ENCODE data around the gene TMEM229A. TPM values are rescaled to one million over a fixed set of nuclear protein-coding genes. Genes with fewer than 3 reads are reported as not detected.

The TMEM229A gene
- total and polyA plus RNA-seq, 2 experiments from 2014 or later: 0.17 TPM; not detected in 1

GRCh38 chr7:123995617-123996326 lies 37.1 kb downstream of the TMEM229A start:
- Histone ChIP-seq H3K4me1 (ENCODE audit: insufficient read depth) (no peaks in the 10 kb centered on the region), H3K36me3 (replicated peaks; ENCODE audit: insufficient read depth, low read depth) (no peaks in the 10 kb centered on the region), H2AFZ (no peak overlapping the region), H3K4me3 (no peak overlapping the region), H3K27ac (no peak overlapping the region), H3K9me2 (replicated peaks; ENCODE audit: insufficient read depth) (no peaks in the 10 kb centered on the region), H4K20me1 (ENCODE audit: insufficient read depth, poor library complexity, severe bottlenecking) (no peaks in the 10 kb centered on the region), H3K4me2 (no peak overlapping the region), H3K79me2 (no peaks in the 10 kb centered on the region), H3K27me3 (no peaks in the 10 kb centered on the region), H3K9me3 (ENCODE audit: low read depth) (no peaks in the 10 kb centered on the region)
- TF ChIP-seq EZH2 (IDR thresholded peaks at IDR 0.05; ENCODE audit: borderline replicate concordance): no peak
- no peak for TF ChIP-seq CTCF (IDR thresholded peaks at IDR 0.05; ENCODE audit: poor library complexity)
- no peak for TF ChIP-seq EZH2phosphoT487 (IDR thresholded peaks at IDR 0.05; ENCODE audit: low read depth, severe bottlenecking, unreplicated experiment)
- DNase-seq (ENCODE audit: low spot score): no peak
- WGBS (ENCODE audit: low lambda C conversion rate, missing lambda C conversion rate): 91% methylated on average over 10 of the region's 10 CpGs

GRCh38 chr7:123994449-123994848 lies 38.4 kb downstream of the TMEM229A start:
- no peak for DNase-seq (ENCODE audit: low spot score)
- Histone ChIP-seq H3K79me2 (no peaks in the 10 kb centered on the region), H3K36me3 (replicated peaks; ENCODE audit: insufficient read depth, low read depth) (no peaks in the 10 kb centered on the region), H3K27me3 (no peaks in the 10 kb centered on the region), H3K4me1 (ENCODE audit: insufficient read depth) (no peaks in the 10 kb centered on the region), H4K20me1 (ENCODE audit: insufficient read depth, poor library complexity, severe bottlenecking) (no peaks in the 10 kb centered on the region), H2AFZ (no peak overlapping the region), H3K27ac (no peak overlapping the region), H3K4me3 (no peak overlapping the region), H3K9me2 (replicated peaks; ENCODE audit: insufficient read depth) (no peaks in the 10 kb centered on the region), H3K9me3 (ENCODE audit: low read depth) (no peaks in the 10 kb centered on the region), H3K4me2 (no peak overlapping the region)
- TF ChIP-seq EZH2 (IDR thresholded peaks at IDR 0.05; ENCODE audit: borderline replicate concordance) (no peak), CTCF (IDR thresholded peaks at IDR 0.05; ENCODE audit: poor library complexity) (no peak), EZH2phosphoT487 (IDR thresholded peaks at IDR 0.05; ENCODE audit: low read depth, severe bottlenecking, unreplicated experiment) (no peak)

GRCh38 chr7:123993996-123994395 lies 38.9 kb downstream of the TMEM229A start:
- 98% methylated on average over 2 of the region's 2 CpGs for WGBS (ENCODE audit: low lambda C conversion rate, missing lambda C conversion rate)

More at GRCh38 chr7:123993996-123994395, 38.9 kb downstream of the TMEM229A start:
- DNase-seq (ENCODE audit: low spot score): no peak
- TF ChIP-seq EZH2phosphoT487 (IDR thresholded peaks at IDR 0.05; ENCODE audit: low read depth, severe bottlenecking, unreplicated experiment) (no peak), CTCF (IDR thresholded peaks at IDR 0.05; ENCODE audit: poor library complexity) (no peak), EZH2 (IDR thresholded peaks at IDR 0.05; ENCODE audit: borderline replicate concordance) (no peak)
- Histone ChIP-seq H4K20me1 (ENCODE audit: insufficient read depth, poor library complexity, severe bottlenecking) (no peaks in the 10 kb centered on the region), H2AFZ (no peak overlapping the region), H3K4me1 (ENCODE audit: insufficient read depth) (no peaks in the 10 kb centered on the region), H3K9me3 (ENCODE audit: low read depth) (no peaks in the 10 kb centered on the region), H3K4me3 (no peak overlapping the region), H3K9me2 (replicated peaks; ENCODE audit: insufficient read depth) (no peaks in the 10 kb centered on the region), H3K27ac (no peak overlapping the region), H3K27me3 (no peaks in the 10 kb centered on the region), H3K36me3 (replicated peaks; ENCODE audit: insufficient read depth, low read depth) (no peaks in the 10 kb centered on the region), H3K79me2 (no peaks in the 10 kb centered on the region), H3K4me2 (no peak overlapping the region)

Data from hepatocyte (in vitro differentiated cells).